CD14-positive monocyte (primary cell): ENCODE results near the gene VPS37B. TPM values are rescaled to one million over a fixed set of nuclear protein-coding genes. Genes with fewer than 3 reads are reported as not detected.

Source experiments
- DNase-seq, 3 donors: peaks; one replicate each; pipeline ENCODE4 v3.0.0-alpha.2; 2011 to 2022
- H2AFZ ChIP-seq: 2 replicates; pipeline ENCODE4 v1.6.0; 2012; ENCODE audit warnings: mild to moderate bottlenecking, low read depth, low read length, inconsistent platforms; ENCODE audit not compliant: insufficient read depth, poor library complexity, severe bottlenecking
- H3K27ac ChIP-seq, 2 donors: 1 replicate in 1 of 2; 2 replicates in 1 of 2; pipeline ENCODE4 v1.5.1; 2012 to 2013; ENCODE audit warnings: low read length in 2 of 2, control low read depth in 1 of 2, inconsistent platforms in 1 of 2, low read depth in 1 of 2, mild to moderate bottlenecking in 1 of 2
- H3K27me3 ChIP-seq, 2 donors: one replicate each; pipeline versions ENCODE4 v1.6.0 to v1.6.1; 2011 to 2013; ENCODE audit warnings: low read length in 2 of 2; ENCODE audit not compliant: control insufficient read depth in 2 of 2, insufficient read depth in 2 of 2
- H3K36me3 ChIP-seq, 2 donors: replicated peaks in 1 of 2; 1 replicate in 1 of 2; 2 replicates in 1 of 2; pipeline versions ENCODE4 v1.5.1 to v1.6.1; 2012 to 2013; ENCODE audit warnings: low read length in 2 of 2, control low read depth in 1 of 2, inconsistent platforms in 1 of 2, mild to moderate bottlenecking in 1 of 2; ENCODE audit not compliant: insufficient read depth in 2 of 2, control insufficient read depth in 1 of 2
- H3K4me1 ChIP-seq, 2 donors: 1 replicate in 1 of 2; 2 replicates in 1 of 2; pipeline versions ENCODE4 v1.5.1 to v1.6.1; 2012 to 2013; ENCODE audit warnings: low read length in 2 of 2, control low read depth in 1 of 2, inconsistent platforms in 1 of 2, mild to moderate bottlenecking in 1 of 2, moderate library complexity in 1 of 2; ENCODE audit not compliant: insufficient read depth in 2 of 2, control insufficient read depth in 1 of 2
- H3K4me2 ChIP-seq: replicated peaks from 2 replicates; pipeline ENCODE3; 2012; ENCODE audit warnings: low read length, moderate library complexity, mild to moderate bottlenecking; ENCODE audit not compliant: poor library complexity, severe bottlenecking; ENCODE audit errors: extremely low read depth
- H3K4me3 ChIP-seq, 3 experiments: fragments of 200-600 bp in 1 of 3; sonication (generic) in 1 of 3; replicated peaks in 1 of 3; 1 replicate in 2 of 3; 2 replicates in 1 of 3; pipeline ENCODE4 v1.5.1; 2011 to 2013; ENCODE audit warnings: low read length in 3 of 3, mild to moderate bottlenecking in 3 of 3, control low read depth in 2 of 3, low read depth in 2 of 3, inconsistent platforms in 1 of 3, moderate library complexity in 1 of 3
- H3K79me2 ChIP-seq: 2 replicates; pipeline ENCODE4 v1.6.0; 2012; ENCODE audit warnings: mild to moderate bottlenecking, control low read depth, inconsistent platforms, low read length, moderate library complexity; ENCODE audit not compliant: insufficient read depth
- H3K9ac ChIP-seq: 2 replicates; pipeline ENCODE4 v1.6.0; 2017; ENCODE audit warnings: low read length, mild to moderate bottlenecking; ENCODE audit not compliant: insufficient read depth, poor library complexity, severe bottlenecking
- H3K9me3 ChIP-seq, 2 donors: replicated peaks in 1 of 2; 1 replicate in 1 of 2; 2 replicates in 1 of 2; pipeline versions ENCODE4 v1.5.1 to v1.6.1; 2012 to 2013; ENCODE audit warnings: low read length in 2 of 2, control low read depth in 1 of 2; ENCODE audit not compliant: control insufficient read depth in 1 of 2, insufficient read depth in 1 of 2
- H4K20me1 ChIP-seq: 2 replicates; pipeline ENCODE4 v1.6.0; 2012; ENCODE audit warnings: mild to moderate bottlenecking, low read length, control low read depth, moderate library complexity; ENCODE audit not compliant: insufficient read depth
- H3K27ac Mint-ChIP-seq, 7 donors: one replicate each; pipeline ENCODE4 v1.8.0; 2020; ENCODE audit warnings: mild to moderate bottlenecking in 7 of 7, mixed read lengths in 7 of 7, moderate library complexity in 6 of 7, inconsistent platforms in 2 of 7
- H3K27me3 Mint-ChIP-seq, 3 donors: one replicate each; pipeline ENCODE4 v1.8.0; 2021 to 2022; ENCODE audit warnings: low read depth in 3 of 3, mild to moderate bottlenecking in 3 of 3, mixed read lengths in 3 of 3, moderate library complexity in 3 of 3, inconsistent platforms in 1 of 3
- H3K36me3 Mint-ChIP-seq, 2 donors: one replicate each; pipeline ENCODE4 v1.8.0; 2020; ENCODE audit warnings: mixed read lengths in 2 of 2, inconsistent platforms in 1 of 2, mild to moderate bottlenecking in 1 of 2
- H3K4me1 Mint-ChIP-seq: one replicate; pipeline ENCODE4 v1.8.0; 2020; ENCODE audit warnings: mild to moderate bottlenecking, mixed read lengths
- H3K4me3 Mint-ChIP-seq, 2 donors: one replicate each; pipeline ENCODE4 v1.8.0; 2020; ENCODE audit warnings: mild to moderate bottlenecking in 2 of 2, mixed read lengths in 2 of 2, moderate library complexity in 1 of 2
- H3K9me3 Mint-ChIP-seq, 7 donors: one replicate each; pipeline ENCODE4 v1.8.0; 2020 to 2022; ENCODE audit warnings: mixed read lengths in 7 of 7, mild to moderate bottlenecking in 6 of 7, moderate library complexity in 6 of 7, inconsistent platforms in 2 of 7
- CTCF ChIP-seq: fragments of 200-600 bp; IDR thresholded peaks from one replicate; pipeline ENCODE4 v1.8.0; 2022; ENCODE audit warnings: antibody characterized with exemption, mild to moderate bottlenecking
- WGBS: methylation state at CpG from one replicate; pipeline ENCODE4 v1.1.5; 2013; ENCODE audit warnings: missing lambda C conversion rate; ENCODE audit not compliant: insufficient coverage; 5-methylcytosine and 5-hydroxymethylcytosine counted together
- intact Hi-C, 2 donors: fragments of 100-400 bp; cut with micrococcal nuclease; formaldehyde crosslinking; loops; one replicate each; pipeline versions ENCODE4 v1.15.0 to v1.15.1; 2023
- polyA plus RNA-seq, 3 donors: library from polyadenylated mRNA; depleted of rRNA in 1 of 3; unstranded in 2 of 3; stranded (reverse) in 1 of 3; fragments of 300-500 nt in 2 of 3; fragments of >200 nt in 1 of 3; fragmentation: Illumina TruSeq in 2 of 3; gene quantifications; 1 replicate in 2 of 3; 2 replicates in 1 of 3; pipeline ENCODE4 v1.2.3, GENCODE V29; 2012 to 2021

Gene VPS37B
- polyA plus RNA-seq, 3 donors: 12.3 to 34.3 (median 16.4) TPM

GRCh38 chr12:122865268-122866231, 30.4 kb downstream of the VPS37B start:
- Mint-ChIP-seq H3K4me3 (no peak overlapping the region), H3K4me1 (peaks cover 10% of the 10 kb centered on the region), H3K27ac (peak overlapping the region in 1 of 7 donors; percentile 81), H3K27me3 (peaks cover 0 to 2% (median 2%) of the 10 kb centered on the region in 3 donors), H3K36me3 (peaks cover 59 to 72% of the 10 kb centered on the region in 2 donors), H3K9me3 (peaks cover 0 to 2% (median 0%) of the 10 kb centered on the region in 7 donors)
- H3K4me2 ChIP-seq: no peak overlapping the region
- intact Hi-C loops: no loop called here
- no peak overlapping the region for H2AFZ ChIP-seq
- H3K36me3 ChIP-seq: peaks cover 51 to 69% of the 10 kb centered on the region in 2 donors
- H3K9ac ChIP-seq: no peak overlapping the region
- H3K79me2 ChIP-seq: peaks cover 23% of the 10 kb centered on the region
- H3K9me3 ChIP-seq: no peaks in the 10 kb centered on the region
- H3K4me1 ChIP-seq: peaks cover 7 to 10% of the 10 kb centered on the region in 2 donors
- H3K27me3 ChIP-seq: no peaks in the 10 kb centered on the region
- peak; percentile 53 for TF ChIP-seq CTCF
- DNase-seq: no peak
- 87% methylated on average over 41 of the region's 43 CpGs for WGBS
- no peak overlapping the region for H3K27ac ChIP-seq
- no peak overlapping the region for H3K4me3 ChIP-seq
- peaks cover 80% of the 10 kb centered on the region for H4K20me1 ChIP-seq

- H3K27me3 Mint-ChIP-seq: peaks cover 0 to 2% (median 2%) of the 10 kb centered on the region in 3 donors
- H3K27ac ChIP-seq: no peak overlapping the region
- peak overlapping the region in 3 of 7 donors; percentile 31 to 81 (median 68) for H3K27ac Mint-ChIP-seq
- H3K4me2 ChIP-seq: no peak overlapping the region
- H3K4me3 Mint-ChIP-seq: no peak overlapping the region
- no peaks in the 10 kb centered on the region for H3K27me3 ChIP-seq
- no peaks in the 10 kb centered on the region for H3K9me3 ChIP-seq
- 96% methylated on average over 3 of the region's 5 CpGs for WGBS
- TF ChIP-seq CTCF: no peak
- intact Hi-C loops: no loop called here
- peaks cover 53 to 65% of the 10 kb centered on the region in 2 donors for H3K36me3 Mint-ChIP-seq
- peaks cover 3% of the 10 kb centered on the region for H3K4me1 Mint-ChIP-seq
- no peak overlapping the region for H3K9ac ChIP-seq
- peaks cover 48 to 63% of the 10 kb centered on the region in 2 donors for H3K36me3 ChIP-seq
- peaks cover 0 to 2% (median 0%) of the 10 kb centered on the region in 7 donors for H3K9me3 Mint-ChIP-seq
- no peak for DNase-seq
- no peak overlapping the region for H3K4me3 ChIP-seq
- H2AFZ ChIP-seq: no peak overlapping the region
- H3K79me2 ChIP-seq: peaks cover 16% of the 10 kb centered on the region
- peaks cover 0 to 7% of the 10 kb centered on the region in 2 donors for H3K4me1 ChIP-seq
- peaks cover 77% of the 10 kb centered on the region for H4K20me1 ChIP-seq
Measured at GRCh38 chr12:122864894-122865253, 31.1 kb downstream of the VPS37B start.
